Right kidney (tissue), 9 donors: ENCODE data around the gene HACD2.

Experiments used
- DNase-seq: peaks from one replicate; pipeline ENCODE4 v3.0.0-alpha.2; 2016
- long read RNA-seq, 8 donors: transcript quantifications; one replicate each; lab custom pipeline, GENCODE V29; 2026

HACD2 gene, protein sequence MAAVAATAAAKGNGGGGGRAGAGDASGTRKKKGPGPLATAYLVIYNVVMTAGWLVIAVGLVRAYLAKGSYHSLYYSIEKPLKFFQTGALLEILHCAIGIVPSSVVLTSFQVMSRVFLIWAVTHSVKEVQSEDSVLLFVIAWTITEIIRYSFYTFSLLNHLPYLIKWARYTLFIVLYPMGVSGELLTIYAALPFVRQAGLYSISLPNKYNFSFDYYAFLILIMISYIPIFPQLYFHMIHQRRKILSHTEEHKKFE
- long read RNA-seq, donor 1, full-length matches to known transcripts = 6 of 12 reads
- long read RNA-seq, donor 1, partial matches to known transcripts = 6 of 12 reads
- long read RNA-seq, donor 1, other reads (novel, unspliced or antisense) = 0 of 12 reads
- long read RNA-seq, donor 2, full-length matches to known transcripts = 3 of 3 reads
- long read RNA-seq, donor 2, partial matches to known transcripts = 0 of 3 reads
- long read RNA-seq, donor 2, other reads (novel, unspliced or antisense) = 0 of 3 reads
- long read RNA-seq, donor 3, full-length matches to known transcripts = 5 of 5 reads
- long read RNA-seq, donor 3, partial matches to known transcripts = 0 of 5 reads
- long read RNA-seq, donor 3, other reads (novel, unspliced or antisense) = 0 of 5 reads
- long read RNA-seq, donor 4, full-length matches to known transcripts = 9 of 9 reads
- long read RNA-seq, donor 4, partial matches to known transcripts = 0 of 9 reads
- long read RNA-seq, donor 4, other reads (novel, unspliced or antisense) = 0 of 9 reads
- long read RNA-seq, donor 5, full-length matches to known transcripts = 12 of 12 reads
- long read RNA-seq, donor 5, partial matches to known transcripts = 0 of 12 reads
- long read RNA-seq, donor 5, other reads (novel, unspliced or antisense) = 0 of 12 reads
- long read RNA-seq, donor 6, full-length matches to known transcripts = 13 of 20 reads
- long read RNA-seq, donor 6, partial matches to known transcripts = 7 of 20 reads
- long read RNA-seq, donor 6, other reads (novel, unspliced or antisense) = 0 of 20 reads
- long read RNA-seq, donor 7, full-length matches to known transcripts = 13 of 25 reads
- long read RNA-seq, donor 7, partial matches to known transcripts = 12 of 25 reads
- long read RNA-seq, donor 7, other reads (novel, unspliced or antisense) = 0 of 25 reads
- long read RNA-seq, donor 8, full-length matches to known transcripts = 7 of 7 reads
- long read RNA-seq, donor 8, partial matches to known transcripts = 0 of 7 reads
- long read RNA-seq, donor 8, other reads (novel, unspliced or antisense) = 0 of 7 reads

- DNase-seq = peak; percentile 99
Observed at GRCh38 chr3:123584988-123585937, at the start of gene HACD2. Gene HACD2 (minus strand): TSS chr3:123585053. CDS start chr3:123585027, 26 bp downstream.

DNA sequence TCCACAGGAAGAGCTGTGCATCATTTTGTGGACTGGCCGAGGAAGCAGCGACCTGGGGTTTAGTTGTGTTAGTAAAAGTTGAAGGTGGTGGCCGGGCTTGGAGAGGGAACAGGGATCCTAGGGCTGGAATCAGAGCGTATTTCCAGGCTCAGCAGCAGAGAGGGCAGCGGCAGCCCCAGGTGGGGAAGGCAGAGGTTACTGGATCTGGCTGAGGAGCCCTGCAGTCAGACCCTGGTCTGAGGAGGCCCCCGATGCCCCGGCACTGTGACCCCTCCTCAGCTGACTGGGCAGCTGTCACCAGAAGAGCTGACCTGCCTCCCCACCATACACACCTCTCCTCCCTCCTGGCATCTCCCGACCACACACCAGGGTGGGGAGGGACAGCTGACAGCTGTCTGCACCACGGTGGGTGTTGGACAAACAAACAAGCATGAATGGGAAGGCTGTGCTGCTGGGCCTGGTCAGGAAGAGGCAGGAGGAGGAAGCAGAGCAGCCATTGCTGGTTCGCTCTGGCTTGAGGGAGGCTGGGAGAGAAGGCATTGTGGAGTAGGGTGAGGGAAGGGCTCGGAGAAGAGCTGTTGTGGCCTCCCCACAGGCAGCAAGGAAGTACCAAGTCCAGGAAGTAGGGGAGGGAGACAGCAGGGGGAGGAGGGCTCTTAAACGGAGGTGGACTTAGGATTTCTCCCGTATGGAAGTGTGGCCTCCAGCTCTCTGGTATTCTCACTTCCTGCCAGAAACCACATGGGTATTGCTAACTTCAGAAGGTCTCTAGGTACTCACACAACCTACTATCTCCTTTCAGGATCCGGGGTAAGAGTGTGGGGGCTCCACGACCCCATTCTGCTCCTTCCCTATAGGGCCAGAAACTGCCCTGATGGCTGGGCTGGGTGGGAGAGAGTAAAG is 49.5 kb upstream of the HACD2 start:
- DNase-seq = peak; percentile 35

DNA sequence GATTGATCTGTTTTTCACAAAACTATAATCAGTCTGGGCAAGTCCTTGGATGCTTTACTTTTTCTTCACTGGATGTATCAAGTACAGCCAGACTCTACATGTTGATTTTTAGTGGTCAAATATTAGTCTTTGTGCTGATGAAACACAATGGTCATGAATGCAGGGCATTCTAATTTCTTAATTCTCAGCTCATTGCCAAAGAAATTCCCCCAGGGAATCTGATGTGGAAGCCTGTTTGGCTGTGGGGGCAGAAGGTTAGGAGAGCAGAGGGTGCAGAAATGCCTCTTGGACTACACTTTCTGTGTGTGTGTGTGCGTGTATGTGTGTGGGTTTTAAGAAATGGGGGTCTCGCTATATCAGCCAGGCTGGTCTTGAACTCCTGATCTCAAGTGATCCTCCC is 48.7 kb upstream of the HACD2 start:
- no peak for DNase-seq

GRCh38 chr3:123632161-123632655 is 47.4 kb upstream of the HACD2 start:
- no peak for DNase-seq

- no peak for DNase-seq
Observed at GRCh38 chr3:123629747-123630047, 44.8 kb upstream of the HACD2 start.

DNA sequence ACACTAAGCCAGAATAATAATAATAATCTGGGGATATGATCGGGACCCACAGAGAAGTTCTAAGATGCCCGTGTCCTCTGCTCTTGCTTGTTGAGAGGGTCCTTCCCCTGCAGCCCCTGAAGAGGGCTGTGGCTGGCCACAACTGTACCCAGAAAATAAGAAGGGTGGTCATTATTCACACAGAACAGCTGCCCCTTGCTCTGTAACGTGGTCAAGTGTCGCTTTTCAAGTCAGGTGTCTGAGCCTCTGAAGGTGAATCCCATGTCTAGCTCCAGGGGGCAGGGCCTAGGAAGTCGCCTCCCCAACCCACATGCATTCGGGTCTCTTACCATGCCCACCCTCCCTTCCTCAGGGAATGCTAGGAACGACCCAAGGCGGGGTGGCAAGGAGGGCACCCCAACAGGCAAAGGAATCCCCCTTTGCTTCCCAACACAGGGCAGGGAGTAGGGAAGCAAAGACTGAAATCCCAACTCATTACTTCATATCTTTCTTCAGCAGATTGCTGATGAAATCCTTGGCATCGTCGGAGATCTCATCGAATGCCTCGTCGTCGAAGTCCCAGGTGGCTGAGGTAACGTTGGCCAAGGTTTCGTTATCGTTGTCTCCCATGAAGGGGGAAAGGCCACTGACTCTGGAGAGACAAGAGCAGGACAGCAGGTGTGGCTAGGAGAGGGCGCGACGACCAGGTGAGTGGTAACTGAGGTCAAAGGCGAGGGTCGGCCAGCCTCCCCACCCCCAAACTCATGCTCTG is 44.3 kb upstream of the HACD2 start:
- DNase-seq = no peak

DNA sequence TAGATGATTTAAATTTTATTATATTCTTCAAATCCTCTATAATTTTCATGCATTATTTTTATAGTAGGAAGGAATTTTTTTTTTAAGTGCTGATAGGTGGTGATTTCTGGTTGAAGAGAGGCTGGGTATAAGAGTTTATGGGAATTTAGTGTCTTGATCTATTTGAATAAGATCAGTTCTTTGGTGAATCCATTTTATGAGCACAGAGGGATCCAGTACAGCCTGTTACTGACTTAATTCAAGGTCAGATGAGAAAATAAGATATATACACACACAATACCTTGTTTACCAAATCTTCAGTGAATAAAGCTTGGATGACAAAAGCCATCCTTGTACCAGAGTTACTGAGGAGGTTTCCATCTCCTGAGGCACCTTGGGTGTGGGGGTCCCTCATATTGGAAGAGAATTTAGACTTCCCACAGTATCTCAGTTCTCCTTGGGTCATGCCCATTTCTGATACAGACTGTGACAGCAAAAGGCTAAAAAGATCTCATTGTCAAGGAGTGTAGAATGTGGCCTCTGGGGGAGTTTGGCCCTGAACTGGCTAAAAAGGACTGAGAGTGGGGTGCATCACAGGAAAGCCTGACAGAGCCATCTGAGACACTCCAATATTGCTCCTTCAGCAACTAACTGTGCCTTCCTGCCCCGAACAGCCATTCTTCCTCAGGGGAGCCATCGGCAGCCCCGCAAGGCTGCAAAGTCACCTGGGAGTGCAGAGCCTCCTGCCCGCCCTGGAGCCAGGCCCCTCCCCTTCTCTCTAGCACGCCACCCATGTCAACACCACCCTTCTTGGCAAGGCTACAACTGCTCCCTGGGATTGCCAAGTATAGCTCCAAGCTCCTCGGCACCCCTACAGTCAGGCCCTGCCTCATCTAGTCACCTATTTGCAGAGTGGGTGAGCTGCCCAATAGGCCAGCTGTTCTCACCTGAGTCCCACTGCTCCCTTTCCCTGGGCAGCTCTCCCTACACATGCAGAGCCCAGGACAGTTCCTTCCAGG is 43.1 kb upstream of the HACD2 start:
- DNase-seq = no peak

- DNase-seq = no peak
Observed at GRCh38 chr3:123626881-123627280, 42.0 kb upstream of the HACD2 start.

DNA sequence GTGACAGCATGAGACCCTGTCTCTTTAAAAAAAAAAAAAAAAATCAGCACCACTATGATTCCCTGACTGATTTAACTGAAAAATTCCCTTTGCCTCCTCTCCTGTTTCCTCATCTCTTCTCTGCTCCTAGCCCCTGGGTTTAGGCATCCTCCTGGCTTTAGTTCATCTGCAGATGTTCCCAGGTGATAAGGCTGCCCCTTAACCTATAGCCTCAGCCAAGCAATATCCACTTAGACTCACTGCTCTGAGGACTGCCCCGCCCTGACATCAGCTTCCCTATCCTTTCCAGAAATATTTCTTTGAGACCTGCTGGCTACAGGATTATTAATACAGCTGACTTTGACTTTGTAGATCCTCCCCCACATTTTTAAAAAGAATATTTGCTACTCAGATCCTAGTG is 39.4 kb upstream of the HACD2 start:
- no peak for DNase-seq

GRCh38 chr3:123623346-123623880 is 38.6 kb upstream of the HACD2 start:
- no peak for DNase-seq

DNA sequence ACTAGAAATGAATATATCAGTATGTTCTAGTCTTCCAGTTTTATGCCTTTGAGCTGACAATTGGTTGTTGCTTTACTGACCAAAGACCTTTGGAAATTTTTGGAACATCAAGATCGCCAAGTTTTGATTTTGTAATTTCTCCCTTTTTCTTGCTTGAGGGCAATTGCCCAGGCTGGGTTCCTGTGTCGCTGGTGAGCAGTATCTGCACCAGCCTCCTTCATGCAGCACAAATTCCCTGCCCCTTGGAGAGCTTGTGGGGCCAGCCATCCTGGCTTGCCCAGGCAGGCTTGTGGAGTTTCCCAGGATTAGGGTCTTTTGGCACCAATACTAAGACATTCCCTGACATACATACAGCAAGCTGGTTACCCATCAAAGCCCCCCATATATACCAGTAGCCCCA is 37.9 kb upstream of the HACD2 start:
- DNase-seq = no peak

- DNase-seq = no peak
Observed at GRCh38 chr3:123621850-123622189, 37.0 kb upstream of the HACD2 start.

DNA sequence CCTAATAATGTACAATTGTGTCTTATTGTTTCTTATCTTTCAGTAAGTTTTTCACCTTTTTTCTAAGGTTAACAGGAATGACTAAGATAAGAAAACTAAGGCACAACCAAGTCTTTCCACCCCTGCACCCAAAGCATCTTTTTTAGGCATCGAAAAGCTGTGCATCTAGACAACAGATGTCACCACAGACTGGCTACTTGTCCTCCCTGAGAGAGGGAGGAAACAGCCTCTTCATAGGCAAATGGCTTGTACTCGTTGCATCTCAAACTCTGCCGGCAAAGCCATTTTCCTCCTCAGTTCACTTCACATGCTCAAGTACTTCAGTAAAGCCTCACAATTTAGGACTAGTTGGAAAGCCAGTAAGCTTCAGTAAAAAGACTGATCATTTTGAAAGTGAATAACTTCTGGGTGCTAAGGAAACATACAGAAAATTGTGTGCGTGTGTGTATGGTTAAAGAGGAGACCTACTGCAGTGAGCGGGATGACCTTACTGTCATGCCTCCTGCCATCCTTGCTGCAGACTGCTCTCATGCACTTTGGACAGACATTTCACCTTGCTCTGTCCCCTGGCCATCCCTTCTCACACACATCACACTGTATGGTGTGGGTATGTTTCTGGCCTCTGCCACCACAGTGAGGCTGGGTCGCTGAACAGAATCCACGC is 36.5 kb upstream of the HACD2 start:
- no peak for DNase-seq

- no peak for DNase-seq
Observed at GRCh38 chr3:123620343-123620742, 35.5 kb upstream of the HACD2 start.

GRCh38 chr3:123618768-123619484 is 34.1 kb upstream of the HACD2 start:
- no peak for DNase-seq

DNA sequence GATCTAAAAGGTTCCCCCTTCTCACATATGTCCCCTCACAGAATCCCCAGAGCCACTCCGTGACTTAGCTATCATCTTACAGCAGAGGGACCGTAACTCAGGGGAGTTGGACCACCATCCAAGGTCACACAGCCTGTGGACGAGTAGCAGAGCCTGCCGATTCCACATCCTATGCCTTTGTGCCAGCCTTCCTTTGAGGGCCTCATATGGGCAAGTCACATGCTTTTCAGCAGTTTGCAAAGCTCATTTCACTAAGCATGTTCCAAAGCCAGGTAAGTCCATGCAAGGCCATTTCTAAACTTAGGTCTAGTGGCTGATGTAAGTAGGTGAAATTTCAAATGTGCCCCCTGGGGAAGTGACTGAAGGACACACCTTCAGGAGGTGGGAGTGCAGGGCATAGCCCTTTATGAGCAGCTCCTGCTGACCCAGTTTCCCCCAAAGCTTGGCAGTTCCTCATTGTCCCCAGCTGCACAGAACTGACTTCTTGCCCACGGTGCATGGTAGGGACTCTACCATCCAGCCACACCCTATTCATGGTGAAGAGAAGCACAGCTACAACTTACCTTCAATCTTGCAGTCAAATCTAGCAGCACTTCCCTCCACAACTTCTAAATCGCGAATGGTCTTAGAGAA is 33.3 kb upstream of the HACD2 start:
- no peak for DNase-seq
